A549 treated with Hydrocortisone at 1 μM for 4 hours (cell line): ENCODE data around the gene WWOX. TPM values are rescaled to one million over a fixed set of nuclear protein-coding genes. Genes with fewer than 3 reads are reported as not detected.

Experiments used
- total RNA-seq: library from RNA; stranded (reverse); fragments of 200-300 nt; extraction: Qiagen RNA extraction; gene quantifications from 5 replicates; pipeline ENCODE4 v1.2.3, GENCODE V29; 2022

The WWOX gene
- 10.3 to 15.2 TPM (median 12.4 TPM) in 5 replicates for total RNA-seq

GRCh38 chr16:78099271-78100111 is at the start of gene WWOX:
Gene WWOX (plus strand): TSS chr16:78099654.

Other genes with a start within 250 kb of the WWOX start
- gene CLEC3A, start 77.1 kb upstream of the WWOX start, total RNA-seq: not detected in 5 replicates